HL-60 (cell line): ENCODE data around the gene C4BPB.

ENCODE experiments used
- DNase-seq, 2 experiments: peaks; one replicate each; pipeline ENCODE4 v3.0.0-alpha.2; 2010 to 2020; ENCODE audit warnings: low read depth in 1 of 2, low spot score in 1 of 2
- H3K27ac ChIP-seq: fragments of 250-450 bp; sonication (Bioruptor Pico); replicated peaks from 2 replicates; pipeline ENCODE4 v1.5.1; 2020; ENCODE audit warnings: mild to moderate bottlenecking, moderate library complexity
- H3K27me3 ChIP-seq: fragments of 250-450 bp; sonication (Bioruptor Pico); 2 replicates; pipeline ENCODE4 v1.5.1; 2021; ENCODE audit warnings: mild to moderate bottlenecking, moderate library complexity; ENCODE audit not compliant: insufficient read depth, poor library complexity, severe bottlenecking
- H3K4me3 ChIP-seq: replicated peaks from 2 replicates; pipeline ENCODE4 v1.5.1; 2011; ENCODE audit warnings: mild to moderate bottlenecking, control low read depth, low read length; ENCODE audit not compliant: insufficient read depth
- CTCF ChIP-seq: IDR thresholded peaks from one replicate; pipeline ENCODE4 v1.5.1; 2011; ENCODE audit warnings: low read length, control low read depth, inconsistent platforms; ENCODE audit not compliant: insufficient read depth
- GABPA ChIP-seq: IDR thresholded peaks from 2 replicates; pipeline ENCODE4 v1.6.1; 2012; ENCODE audit warnings: low read depth
- POLR2AphosphoS5 ChIP-seq: IDR thresholded peaks from 2 replicates; pipeline ENCODE4 v1.6.1; 2012; ENCODE audit warnings: low read depth
- REST ChIP-seq: IDR thresholded peaks from 2 replicates; pipeline ENCODE4 v1.6.1; 2012; ENCODE audit warnings: low read depth; ENCODE audit not compliant: insufficient replicate concordance
- SPI1 ChIP-seq: IDR thresholded peaks from 2 replicates; pipeline ENCODE4 v1.6.1; 2012; ENCODE audit warnings: low read depth, mild to moderate bottlenecking, borderline replicate concordance

The C4BPB gene

GRCh38 chr1:207101720-207102119 lies 13.1 kb downstream of the C4BPB start:
- Histone ChIP-seq H3K4me3 (no peak overlapping the region), H3K27me3 (no peaks in the 10 kb centered on the region), H3K27ac (no peak overlapping the region)
- TF ChIP-seq SPI1 (no peak), REST (no peak), GABPA (no peak), CTCF (no peak), POLR2AphosphoS5 (no peak)
- DNase-seq = no peak

- H3K27me3 ChIP-seq = no peaks in the 10 kb centered on the region
- DNase-seq = no peak
- no peak overlapping the region for H3K27ac ChIP-seq
- H3K4me3 ChIP-seq = no peak overlapping the region
- TF ChIP-seq SPI1 (no peak), POLR2AphosphoS5 (no peak), CTCF (no peak), GABPA (no peak), REST (no peak)
Measured at GRCh38 chr1:207102146-207102545, 13.5 kb downstream of the C4BPB start.

GRCh38 chr1:207102659-207103058 lies 14.0 kb downstream of the C4BPB start:
- Histone ChIP-seq H3K27me3 (no peaks in the 10 kb centered on the region), H3K4me3 (no peak overlapping the region), H3K27ac (no peak overlapping the region)
- DNase-seq = no peak
- TF ChIP-seq REST (no peak), GABPA (no peak), CTCF (no peak), POLR2AphosphoS5 (no peak), SPI1 (no peak)
